GM19035 (cell line): ENCODE results near the gene ANGPTL8.

Experiments used
- ATAC-seq: cut with Tn5 transposase; IDR thresholded peaks from one replicate; pipeline ENCODE4 v1.9.1; 2021; ENCODE audit not compliant: unreplicated experiment

Gene ANGPTL8

GRCh38 chr19:11203194-11204075 lies 36.0 kb upstream of the ANGPTL8 start:
- ATAC-seq = no peak

- ATAC-seq = no peak
Measured at GRCh38 chr19:11204076-11204602, 35.3 kb upstream of the ANGPTL8 start.

GRCh38 chr19:11204943-11205349 lies 34.5 kb upstream of the ANGPTL8 start:
- no peak for ATAC-seq

- ATAC-seq = no peak
Measured at GRCh38 chr19:11205939-11206570, 33.4 kb upstream of the ANGPTL8 start.

- ATAC-seq = no peak
Measured at GRCh38 chr19:11208561-11209471, 30.6 kb upstream of the ANGPTL8 start.

- no peak for ATAC-seq
Measured at GRCh38 chr19:11209839-11210655, 29.4 kb upstream of the ANGPTL8 start.

- no peak for ATAC-seq
Measured at GRCh38 chr19:11210656-11210928, 28.8 kb upstream of the ANGPTL8 start.

- no peak for ATAC-seq
Measured at GRCh38 chr19:11214387-11214786, 25.0 kb upstream of the ANGPTL8 start.

- ATAC-seq = no peak
Measured at GRCh38 chr19:11221082-11221598, 18.3 kb upstream of the ANGPTL8 start.

GRCh38 chr19:11223200-11223599 lies 16.2 kb upstream of the ANGPTL8 start:
- no peak for ATAC-seq

GRCh38 chr19:11224429-11224828 lies 15.0 kb upstream of the ANGPTL8 start:
- no peak for ATAC-seq

- ATAC-seq = no peak
Measured at GRCh38 chr19:11225172-11225571, 14.2 kb upstream of the ANGPTL8 start.

- ATAC-seq = no peak
Measured at GRCh38 chr19:11225815-11226214, 13.6 kb upstream of the ANGPTL8 start.

- ATAC-seq = no peak
Measured at GRCh38 chr19:11226716-11227166, 12.7 kb upstream of the ANGPTL8 start.

GRCh38 chr19:11227195-11227886 lies 12.1 kb upstream of the ANGPTL8 start:
- ATAC-seq = no peak

- ATAC-seq = no peak
Measured at GRCh38 chr19:11230621-11231386, 8.6 kb upstream of the ANGPTL8 start.

- ATAC-seq = no peak
Measured at GRCh38 chr19:11232555-11232954, 6.9 kb upstream of the ANGPTL8 start.

GRCh38 chr19:11233073-11233472 lies 6.3 kb upstream of the ANGPTL8 start:
- no peak for ATAC-seq
